Omental fat pad (tissue), 4 donors: ENCODE data around the gene CNTNAP2. TPM values are rescaled to one million over a fixed set of nuclear protein-coding genes. Genes with fewer than 3 reads are reported as not detected.

Source experiments
- ATAC-seq: fragments of 150-250 bp; one replicate; pipeline ENCODE4 v1.9.1; 2016; ENCODE audit warnings: mild to moderate bottlenecking, moderate library complexity; ENCODE audit not compliant: low FRiP score
- DNase-seq: peaks from one replicate; pipeline ENCODE4 v3.0.0-alpha.2; 2019; ENCODE audit warnings: low spot score
- CTCF ChIP-seq, 3 donors: fragments of 450-650 bp; IDR thresholded peaks; one replicate each; pipeline ENCODE4 v1.5.1; 2016 to 2017; ENCODE audit warnings: antibody characterized with exemption in 3 of 3, mild to moderate bottlenecking in 3 of 3, moderate library complexity in 2 of 3
- total RNA-seq, 4 donors: library from RNA; depleted of rRNA; stranded (reverse); fragments of >200 nt; gene quantifications; one replicate each; pipeline ENCODE4 v1.1.0, GENCODE V29; 2016

Gene CNTNAP2
- total RNA-seq, 4 donors from 2014 or later, result 0.38 to 1.5 (median 1.1) TPM; not detected in 1

DNA sequence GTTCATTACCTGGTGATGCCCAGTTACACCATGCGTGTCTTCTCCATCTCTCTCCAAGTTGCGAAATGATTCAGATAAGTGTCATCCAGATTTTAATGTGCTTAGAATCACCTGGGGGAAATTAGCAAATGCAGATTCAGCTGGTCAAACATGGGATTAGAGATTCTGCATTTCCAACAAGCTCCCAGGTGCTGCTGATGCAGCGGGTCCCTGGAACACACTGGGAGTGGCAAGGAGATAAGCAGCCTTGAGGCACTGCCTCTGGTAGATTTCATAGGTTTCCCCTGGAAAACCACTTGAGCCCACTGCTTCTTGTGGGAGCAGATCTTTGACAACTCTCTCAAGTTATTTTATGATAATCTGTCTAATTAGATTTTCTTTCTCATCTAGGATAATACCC lies 2278.0 kb downstream of the CNTNAP2 start:
- TF ChIP-seq CTCF (IDR thresholded peaks at IDR 0.05), result no peak
- DNase-seq (no peak), ATAC-seq (no peak)

- ATAC-seq (no peak), DNase-seq (no peak)
- no peak for TF ChIP-seq CTCF (IDR thresholded peaks at IDR 0.05)
These were observed 2278.8 kb downstream of the CNTNAP2 start for GRCh38 chr7:148395352-148395811.

DNA sequence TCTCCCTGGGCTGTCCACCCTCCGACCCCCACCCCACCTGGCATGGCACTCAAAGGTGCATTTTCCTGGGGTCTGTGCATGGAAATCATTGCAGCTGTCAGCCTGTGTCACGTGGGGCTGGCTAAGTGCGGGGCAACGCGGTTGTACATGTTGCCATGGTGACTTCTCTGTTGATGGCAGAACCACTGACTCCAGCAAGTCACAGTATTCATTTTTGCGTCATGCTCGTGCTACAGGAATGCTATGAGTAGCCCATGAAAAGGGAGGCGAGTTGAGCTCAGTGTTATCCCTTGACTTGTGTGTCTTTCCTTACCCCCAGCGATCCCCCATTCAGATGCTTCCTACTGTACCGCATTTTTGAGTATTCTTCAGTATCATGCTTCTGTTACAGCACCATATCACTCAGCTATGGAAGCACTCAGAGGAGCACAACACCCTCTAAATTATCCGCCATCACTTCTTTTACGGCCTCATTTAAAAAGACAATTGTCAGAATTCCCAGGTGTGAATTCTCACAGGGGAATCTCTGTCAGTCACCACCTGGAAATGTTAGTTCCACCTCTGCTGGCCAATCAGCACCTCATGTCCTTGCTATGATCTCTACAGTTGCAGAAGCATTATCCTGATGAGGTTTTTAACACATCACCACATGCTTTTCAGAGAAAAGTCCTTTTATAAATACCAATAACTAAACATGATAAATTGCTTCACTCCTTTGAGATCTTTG lies 2279.6 kb downstream of the CNTNAP2 start:
- no peak for ATAC-seq
- no peak for TF ChIP-seq CTCF (IDR thresholded peaks at IDR 0.05)
- no peak for DNase-seq

DNA sequence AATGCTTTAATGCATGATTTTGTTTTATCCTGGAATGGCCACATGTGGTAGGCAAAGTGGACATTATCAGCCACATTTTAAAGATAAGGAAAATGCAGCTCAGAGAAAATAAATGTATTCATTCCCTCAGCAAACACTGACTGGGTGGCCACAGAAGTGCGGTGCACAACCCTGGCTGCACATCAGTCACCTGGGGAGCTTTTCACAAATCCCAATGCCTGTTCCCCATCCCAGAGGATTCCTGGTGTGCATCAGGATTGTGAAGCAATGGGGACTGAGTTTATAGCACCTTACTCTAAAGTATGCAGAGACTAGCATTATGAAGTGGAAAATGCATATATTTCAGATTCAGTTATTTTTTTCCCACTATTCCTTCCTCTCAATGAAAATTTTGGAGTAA lies 2280.5 kb downstream of the CNTNAP2 start:
- no peak for ATAC-seq
- TF ChIP-seq CTCF (IDR thresholded peaks at IDR 0.05), result no peak
- no peak for DNase-seq

DNA sequence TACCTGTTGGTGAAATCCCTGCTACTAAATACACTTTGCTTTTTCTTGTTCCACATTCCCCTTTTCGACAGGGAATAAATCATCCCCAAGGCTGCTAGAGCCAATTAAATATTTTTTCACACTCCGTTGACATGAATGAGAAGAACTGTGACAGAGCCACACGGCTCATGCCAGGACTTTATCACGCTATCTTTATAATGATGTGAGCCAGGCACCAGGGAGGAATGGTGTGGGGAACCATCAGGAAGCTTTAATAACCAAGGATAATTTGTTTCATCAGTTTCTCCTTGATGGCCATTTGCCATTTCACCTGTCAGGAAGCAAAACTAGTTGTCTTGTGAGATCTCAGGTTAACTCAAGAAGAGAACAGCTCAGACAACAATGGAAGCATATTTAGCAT lies 2280.9 kb downstream of the CNTNAP2 start:
- no peak for TF ChIP-seq CTCF (IDR thresholded peaks at IDR 0.05)
- ATAC-seq (no peak), DNase-seq (no peak)

DNA sequence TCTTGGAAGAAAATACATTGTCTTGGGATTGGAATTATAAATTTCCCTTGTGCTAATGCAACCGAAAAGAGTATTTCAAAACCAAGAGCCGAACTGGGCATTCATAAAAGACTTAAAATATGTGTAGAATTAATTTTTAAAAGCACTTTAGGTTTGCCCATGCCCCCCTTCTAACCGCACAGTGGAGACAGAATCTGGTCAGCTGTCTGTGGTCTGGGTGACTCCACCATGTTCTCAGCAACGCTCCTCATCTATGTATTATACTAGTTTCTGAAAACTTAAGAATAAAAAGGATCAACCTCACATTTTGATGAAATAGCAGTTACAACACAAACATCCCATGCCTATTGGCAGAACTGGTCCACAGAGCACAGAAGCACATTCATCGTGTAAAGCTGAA lies 2281.4 kb downstream of the CNTNAP2 start:
- DNase-seq (no peak), ATAC-seq (no peak)
- TF ChIP-seq CTCF (IDR thresholded peaks at IDR 0.05), result no peak

- no peak for ATAC-seq
- DNase-seq, result no peak
- TF ChIP-seq CTCF (IDR thresholded peaks at IDR 0.05), result no peak
These were observed 2282.3 kb downstream of the CNTNAP2 start for GRCh38 chr7:148398844-148399365.
